Measurements from ENCODE around the gene STX16.

- TF ChIP-seq CTCF (IDR thresholded peaks at IDR 0.05) (no peak), POLR2A (IDR thresholded peaks at IDR 0.05) (no peak)
Observed at GRCh38 chr20:58675146-58675584, 24.1 kb downstream of the STX16 start.

All from tibial nerve (tissue), 3 donors.